GM12872 (cell line): ENCODE measurements around the gene FBN1.

Source experiments
- CTCF ChIP-seq: IDR thresholded peaks from 3 replicates; pipeline ENCODE4 v1.5.1; 2011; ENCODE audit warnings: low read depth, mild to moderate bottlenecking, low read length, moderate library complexity; ENCODE audit not compliant: insufficient read depth

FBN1 gene

DNA sequence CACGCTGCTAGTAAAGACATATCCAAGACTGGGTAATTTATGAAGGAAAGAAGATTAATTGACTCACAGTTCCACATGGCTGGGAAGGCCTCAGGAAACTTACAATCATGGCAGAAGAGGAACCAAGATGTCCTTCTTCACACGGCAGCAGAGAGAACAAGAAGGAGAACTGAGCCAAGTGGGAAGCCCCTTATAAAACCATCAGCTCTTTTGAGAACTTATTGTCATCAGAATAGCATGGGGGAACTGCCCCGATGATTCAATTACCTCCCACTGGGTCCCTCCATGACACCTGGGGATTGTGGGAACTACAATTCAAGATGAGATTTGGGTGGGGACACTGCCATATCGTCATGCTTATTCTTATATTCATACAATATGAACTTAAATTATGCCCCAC is 265.3 kb downstream of the FBN1 start:
- no peak for TF ChIP-seq CTCF

GRCh38 chr15:48375767-48376166 is 269.7 kb downstream of the FBN1 start:
- TF ChIP-seq CTCF: no peak

- TF ChIP-seq CTCF: no peak
These were observed 271.0 kb downstream of the FBN1 start for GRCh38 chr15:48374472-48374871.

GRCh38 chr15:48373821-48374451 is 271.6 kb downstream of the FBN1 start:
- TF ChIP-seq CTCF: no peak

DNA sequence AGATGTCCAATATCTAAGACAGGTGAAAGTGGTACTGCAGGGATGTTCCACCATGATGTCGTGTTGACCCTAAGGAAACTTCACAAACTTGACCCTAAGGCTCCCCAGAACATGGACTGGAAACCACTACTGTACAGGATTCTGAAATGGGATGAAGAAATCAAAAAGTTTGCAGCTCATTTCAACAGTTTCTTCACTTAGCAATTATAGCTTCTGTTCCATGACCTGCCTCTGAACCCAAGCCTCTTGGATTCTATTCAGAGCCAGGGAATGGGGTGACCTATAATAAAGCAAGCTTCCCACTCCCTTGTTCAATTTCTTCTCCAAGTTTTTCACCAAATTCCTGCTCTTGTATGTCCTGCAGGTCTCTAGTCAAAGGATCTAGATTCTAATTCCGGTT is 273.5 kb downstream of the FBN1 start:
- no peak for TF ChIP-seq CTCF

GRCh38 chr15:48371550-48371949 is 274.0 kb downstream of the FBN1 start:
- TF ChIP-seq CTCF: no peak

DNA sequence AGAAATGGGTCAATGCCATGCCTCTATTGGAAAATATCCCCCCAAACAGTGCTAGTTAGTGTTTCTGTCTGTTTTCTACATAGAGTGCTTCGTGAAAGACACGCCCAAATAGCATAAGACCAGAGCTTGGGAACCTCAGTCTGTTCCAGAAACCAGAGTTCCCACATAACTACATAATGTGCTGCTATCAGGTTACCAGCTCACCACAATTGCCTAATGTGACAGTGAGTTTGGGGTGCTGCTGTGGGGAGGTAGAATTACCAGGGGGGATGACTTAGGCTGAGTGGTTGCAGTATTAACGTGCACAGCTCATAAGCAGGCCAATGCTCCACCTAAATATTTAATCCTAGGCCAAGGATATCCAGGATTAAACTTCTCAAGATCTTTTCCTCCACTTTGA is 275.0 kb downstream of the FBN1 start:
- TF ChIP-seq CTCF: no peak
